IMR-90 (cell line): ENCODE measurements around the gene PDCD2L.

Source experiments
- MXI1 ChIP-seq: IDR thresholded peaks from 2 replicates; pipeline ENCODE4 v1.6.1; 2012; ENCODE audit warnings: low read depth, mild to moderate bottlenecking, low read length, moderate library complexity, borderline replicate concordance
- SMC3 ChIP-seq: fragments of 150-350 bp; IDR thresholded peaks from 2 replicates; pipeline ENCODE4 v1.6.1; 2016; ENCODE audit warnings: low read depth, mild to moderate bottlenecking, antibody characterized with exemption, low read length, moderate library complexity
- TF ChIP-seq, protein P1 (sequence below): conservative IDR thresholded peaks from 2 replicates; pipeline ENCODE4 v1.5.1; 2012; ENCODE audit warnings: mild to moderate bottlenecking, low read depth, low read length, improper control_type of control experiment

DNA sequence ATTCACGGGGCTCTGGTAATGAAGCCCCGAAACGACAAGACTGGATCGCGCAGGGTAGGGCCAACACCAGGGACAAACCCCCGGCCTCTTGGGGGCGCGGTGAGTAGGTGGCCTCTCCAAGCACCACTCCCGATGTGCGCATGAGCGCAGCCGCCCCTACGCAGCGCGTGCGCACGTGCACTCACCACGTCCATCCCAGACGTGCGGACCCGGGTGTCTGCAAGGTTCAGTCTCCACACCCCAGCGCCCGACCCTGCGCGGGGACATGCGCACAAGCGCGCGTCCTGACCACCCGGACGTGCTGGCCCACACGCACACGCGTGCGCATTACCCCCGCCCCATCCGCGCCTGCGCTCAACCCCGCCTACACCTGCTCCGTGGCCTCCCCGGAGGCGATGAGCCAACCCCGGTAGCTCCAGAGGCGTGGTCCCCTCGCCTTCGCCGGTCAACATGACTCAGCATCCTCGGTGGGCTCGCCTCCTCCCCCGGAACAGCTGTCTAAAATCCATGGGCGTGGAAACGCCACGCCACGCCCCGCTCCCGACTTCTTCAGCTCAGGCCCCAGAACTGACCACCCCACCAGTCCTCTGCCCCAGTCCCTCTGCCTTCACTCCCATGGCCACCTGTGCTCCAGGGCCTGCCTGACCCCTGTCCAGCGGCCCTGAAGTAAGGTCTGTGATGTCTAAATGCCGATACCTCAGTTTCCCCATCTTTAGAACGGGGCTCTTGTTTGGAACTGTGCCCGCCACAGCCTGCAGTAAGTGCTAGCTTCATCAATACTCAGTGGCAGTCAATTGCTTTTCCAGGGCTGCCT, 44.9 kb upstream of the PDCD2L start:
- TF ChIP-seq SMC3: no peak
- TF ChIP-seq, protein P1, sequence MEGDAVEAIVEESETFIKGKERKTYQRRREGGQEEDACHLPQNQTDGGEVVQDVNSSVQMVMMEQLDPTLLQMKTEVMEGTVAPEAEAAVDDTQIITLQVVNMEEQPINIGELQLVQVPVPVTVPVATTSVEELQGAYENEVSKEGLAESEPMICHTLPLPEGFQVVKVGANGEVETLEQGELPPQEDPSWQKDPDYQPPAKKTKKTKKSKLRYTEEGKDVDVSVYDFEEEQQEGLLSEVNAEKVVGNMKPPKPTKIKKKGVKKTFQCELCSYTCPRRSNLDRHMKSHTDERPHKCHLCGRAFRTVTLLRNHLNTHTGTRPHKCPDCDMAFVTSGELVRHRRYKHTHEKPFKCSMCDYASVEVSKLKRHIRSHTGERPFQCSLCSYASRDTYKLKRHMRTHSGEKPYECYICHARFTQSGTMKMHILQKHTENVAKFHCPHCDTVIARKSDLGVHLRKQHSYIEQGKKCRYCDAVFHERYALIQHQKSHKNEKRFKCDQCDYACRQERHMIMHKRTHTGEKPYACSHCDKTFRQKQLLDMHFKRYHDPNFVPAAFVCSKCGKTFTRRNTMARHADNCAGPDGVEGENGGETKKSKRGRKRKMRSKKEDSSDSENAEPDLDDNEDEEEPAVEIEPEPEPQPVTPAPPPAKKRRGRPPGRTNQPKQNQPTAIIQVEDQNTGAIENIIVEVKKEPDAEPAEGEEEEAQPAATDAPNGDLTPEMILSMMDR: peak; percentile 53
- peak; percentile 57; the same call in 1 of the 2 replicates for TF ChIP-seq MXI1
